ENCODE measurements around the gene RALY.

GRCh38 chr20:34006619-34007018 lies 12.9 kb downstream of the RALY start:
- TF ChIP-seq CTCF (IDR thresholded peaks at IDR 0.05; ENCODE audit: extremely low read depth in 1 of 2, insufficient read depth in 1 of 2, low read depth in 1 of 2, low read length in 2 of 2) (no peak), POLR2AphosphoS5 (IDR thresholded peaks at IDR 0.05; ENCODE audit: insufficient read depth, low read depth, low read length) (no peak), MYC (IDR thresholded peaks at IDR 0.05; ENCODE audit: low read depth, low read length) (no peak), POLR2A (IDR thresholded peaks at IDR 0.05; ENCODE audit: low read depth, low read length) (no peak), EZH2 (IDR thresholded peaks at IDR 0.05; ENCODE audit: borderline replicate concordance, low read depth, low read length, severe bottlenecking) (no peak), JUN (IDR thresholded peaks at IDR 0.05; ENCODE audit: borderline replicate concordance, insufficient read depth, insufficient read length, low read depth) (no peak), GATA2 (IDR thresholded peaks at IDR 0.05; ENCODE audit: insufficient read depth, insufficient read length, low read depth, low read length) (no peak)
- TF ChIP-seq, protein P1, sequence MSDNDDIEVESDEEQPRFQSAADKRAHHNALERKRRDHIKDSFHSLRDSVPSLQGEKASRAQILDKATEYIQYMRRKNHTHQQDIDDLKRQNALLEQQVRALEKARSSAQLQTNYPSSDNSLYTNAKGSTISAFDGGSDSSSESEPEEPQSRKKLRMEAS (IDR thresholded peaks at IDR 0.05; ENCODE audit: insufficient read depth, insufficient read length) = no peak

Data from endothelial cell of umbilical vein (primary cell).